ENCODE data around the gene TNIP1.

The TNIP1 gene

GRCh38 chr5:151066920-151067319 lies 13.9 kb downstream of the TNIP1 start:
- DNase-seq (ENCODE audit: low read depth in 2 of 2, low spot score in 1 of 2) = no peak

GRCh38 chr5:151065609-151066008 lies 15.2 kb downstream of the TNIP1 start:
- DNase-seq (ENCODE audit: low read depth in 2 of 2, low spot score in 1 of 2) = no peak

GRCh38 chr5:151064916-151065499 lies 15.8 kb downstream of the TNIP1 start:
- DNase-seq (ENCODE audit: low read depth in 2 of 2, low spot score in 1 of 2) = no peak

GRCh38 chr5:151063142-151063989 lies 17.5 kb downstream of the TNIP1 start:
- no peak for DNase-seq (ENCODE audit: low read depth in 2 of 2, low spot score in 1 of 2)

GRCh38 chr5:151062405-151063141 lies 18.3 kb downstream of the TNIP1 start:
- DNase-seq (ENCODE audit: low read depth in 2 of 2, low spot score in 1 of 2) = no peak

GRCh38 chr5:151060742-151061141 lies 20.1 kb downstream of the TNIP1 start:
- no peak for DNase-seq (ENCODE audit: low read depth in 2 of 2, low spot score in 1 of 2)

- DNase-seq (ENCODE audit: low read depth in 2 of 2, low spot score in 1 of 2) = no peak
Measured at GRCh38 chr5:151058891-151059489, 21.8 kb downstream of the TNIP1 start.

- DNase-seq (ENCODE audit: low read depth in 2 of 2, low spot score in 1 of 2) = no peak
Measured at GRCh38 chr5:151058301-151058700, 22.5 kb downstream of the TNIP1 start.

GRCh38 chr5:151056379-151057325 lies 24.2 kb downstream of the TNIP1 start:
- DNase-seq (ENCODE audit: low read depth in 2 of 2, low spot score in 1 of 2) = no peak

GRCh38 chr5:151055336-151055735 lies 25.5 kb downstream of the TNIP1 start:
- DNase-seq (ENCODE audit: low read depth in 2 of 2, low spot score in 1 of 2) = no peak

GRCh38 chr5:151054709-151055108 lies 26.1 kb downstream of the TNIP1 start:
- DNase-seq (ENCODE audit: low read depth in 2 of 2, low spot score in 1 of 2) = no peak

GRCh38 chr5:151053796-151054462 lies 26.9 kb downstream of the TNIP1 start:
- no peak for DNase-seq (ENCODE audit: low read depth in 2 of 2, low spot score in 1 of 2)

- DNase-seq (ENCODE audit: low read depth in 2 of 2, low spot score in 1 of 2) = no peak
Measured at GRCh38 chr5:151052836-151053235, 28.0 kb downstream of the TNIP1 start.

- no peak for DNase-seq (ENCODE audit: low read depth in 2 of 2, low spot score in 1 of 2)
Measured at GRCh38 chr5:151051931-151052608, 28.8 kb downstream of the TNIP1 start.

GRCh38 chr5:151051066-151051930 lies 29.5 kb downstream of the TNIP1 start:
- DNase-seq (ENCODE audit: low read depth in 2 of 2, low spot score in 1 of 2) = peak; percentile 19 to 46

- no peak for DNase-seq (ENCODE audit: low read depth in 2 of 2, low spot score in 1 of 2)
Measured at GRCh38 chr5:151048526-151048925, 32.3 kb downstream of the TNIP1 start.

- no peak for DNase-seq (ENCODE audit: low read depth in 2 of 2, low spot score in 1 of 2)
Measured at GRCh38 chr5:151047814-151048425, 32.9 kb downstream of the TNIP1 start.
